CD4-positive, alpha-beta T cell treated with Interferon alpha-2 for 1 hour (primary cell): ENCODE results near the gene APLF.
"Not testable (repeated sequence)": the region's sequence is repeated elsewhere in the genome, so short reads cannot be mapped to it uniquely, and the experiment has no call there.

Experiments
- DNase-seq, 2 donors: peaks; one replicate each; pipeline ENCODE4 v3.0.0-alpha.2; 2020 to 2022

APLF gene

DNA sequence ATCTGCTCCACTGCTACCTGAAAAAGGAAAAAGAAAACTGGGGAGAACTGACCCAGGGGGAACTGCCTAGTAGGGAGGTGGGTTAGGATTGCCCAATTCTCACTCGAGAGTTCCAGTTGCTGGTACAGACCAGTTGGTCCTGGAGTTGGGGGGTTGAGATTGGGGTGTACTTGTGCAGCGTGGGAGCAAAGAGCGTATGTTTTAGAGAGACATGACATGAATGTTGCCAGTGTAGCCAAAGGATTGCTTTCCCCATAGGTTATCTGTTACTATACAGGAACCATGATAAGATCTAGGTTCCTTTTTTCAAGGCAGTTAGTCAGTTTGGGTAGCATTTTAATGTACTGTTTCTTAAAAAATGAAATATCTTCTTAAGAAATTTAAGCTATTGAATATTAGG lies 68.6 kb downstream of the APLF start:
- DNase-seq = no peak

DNA sequence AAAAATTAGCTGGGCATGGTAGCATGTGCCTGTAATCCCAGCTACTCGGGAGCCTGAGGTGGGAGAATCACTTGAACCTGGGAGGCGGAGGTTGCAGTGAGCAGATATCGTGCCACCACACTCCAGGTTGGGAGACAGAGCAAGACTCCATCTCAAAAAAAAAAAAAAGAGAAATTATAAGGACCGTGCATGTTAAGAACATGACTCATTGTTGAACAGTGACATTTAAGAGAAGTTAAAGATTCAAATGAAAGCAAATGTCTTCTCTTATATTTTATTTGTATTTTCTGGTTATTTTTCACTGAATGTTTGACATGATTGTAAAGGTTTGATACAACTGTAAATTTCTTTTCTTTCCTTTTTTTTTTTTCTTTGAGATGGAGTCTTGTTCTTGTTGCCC lies 69.6 kb downstream of the APLF start:
- DNase-seq = no peak

DNA sequence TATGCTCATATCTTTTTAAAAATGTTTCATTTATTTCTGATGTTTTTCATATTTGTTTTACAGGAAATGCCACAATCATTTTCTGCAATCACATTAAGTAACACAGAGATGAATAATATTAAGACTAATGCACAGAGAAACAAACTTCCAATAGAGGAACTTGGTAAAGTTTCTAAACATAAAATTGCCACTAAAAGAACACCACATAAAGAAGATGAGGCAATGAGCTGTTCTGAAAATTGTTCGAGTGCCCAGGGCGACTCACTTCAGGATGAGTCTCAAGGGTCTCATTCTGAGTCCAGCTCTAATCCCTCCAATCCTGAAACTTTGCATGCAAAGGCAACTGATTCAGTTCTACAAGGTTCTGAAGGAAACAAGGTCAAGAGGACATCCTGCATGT lies 70.4 kb downstream of the APLF start:
- no peak for DNase-seq

DNA sequence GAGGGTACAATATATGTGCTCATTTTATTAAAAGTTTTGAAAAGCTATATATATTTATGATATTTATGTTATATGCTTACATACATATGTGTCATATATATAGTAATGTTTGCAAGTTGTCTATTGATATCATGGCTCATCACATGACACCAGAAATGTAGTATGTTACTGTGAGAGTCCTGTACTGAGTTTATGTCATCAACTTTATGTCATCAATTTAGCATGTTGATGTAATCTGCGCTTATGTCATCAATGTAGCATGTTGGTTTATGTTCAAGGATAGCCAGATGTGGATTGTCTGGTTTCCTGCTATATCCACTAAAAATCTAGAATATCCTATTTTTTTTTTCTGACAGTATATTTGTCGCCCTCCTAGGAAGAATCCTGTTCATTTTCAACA lies 77.4 kb downstream of the APLF start:
- no peak for DNase-seq

DNA sequence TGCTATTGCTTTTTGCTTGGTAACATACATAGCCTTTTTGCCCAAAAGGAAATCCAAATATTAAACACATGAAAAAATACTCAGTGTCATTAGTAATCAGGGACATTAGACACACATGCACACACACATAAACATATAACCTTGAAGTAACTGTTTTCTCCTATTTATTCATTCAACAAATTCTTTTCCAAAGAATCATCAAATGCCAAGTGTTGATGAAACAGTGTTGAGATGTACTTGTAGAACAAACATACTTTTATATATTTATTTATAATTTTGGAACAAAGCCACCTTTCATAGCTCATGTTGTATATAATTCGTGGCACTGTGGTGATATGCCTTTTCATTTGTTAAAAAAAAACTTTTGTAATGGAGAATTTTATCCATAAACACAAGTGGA lies 81.0 kb downstream of the APLF start:
- DNase-seq = no peak

DNA sequence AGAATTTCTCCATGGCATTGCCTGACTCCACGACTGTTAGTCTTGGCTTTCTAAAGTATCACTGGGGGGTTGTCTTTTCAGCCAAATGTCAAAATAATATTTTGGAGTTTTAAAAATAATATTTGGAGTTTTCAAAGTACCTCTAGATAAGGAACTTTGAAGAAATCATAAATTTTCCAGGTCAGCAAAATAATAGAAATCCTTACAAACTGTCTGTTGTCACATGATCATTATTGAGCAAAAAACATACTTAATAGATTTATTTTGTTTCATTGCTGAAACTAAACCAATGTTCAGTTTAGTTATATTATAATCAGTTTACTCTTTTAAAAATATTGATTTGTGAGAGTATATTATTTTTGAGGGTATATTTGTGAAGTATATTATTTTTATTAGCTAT lies 85.7 kb downstream of the APLF start:
- no peak for DNase-seq

DNA sequence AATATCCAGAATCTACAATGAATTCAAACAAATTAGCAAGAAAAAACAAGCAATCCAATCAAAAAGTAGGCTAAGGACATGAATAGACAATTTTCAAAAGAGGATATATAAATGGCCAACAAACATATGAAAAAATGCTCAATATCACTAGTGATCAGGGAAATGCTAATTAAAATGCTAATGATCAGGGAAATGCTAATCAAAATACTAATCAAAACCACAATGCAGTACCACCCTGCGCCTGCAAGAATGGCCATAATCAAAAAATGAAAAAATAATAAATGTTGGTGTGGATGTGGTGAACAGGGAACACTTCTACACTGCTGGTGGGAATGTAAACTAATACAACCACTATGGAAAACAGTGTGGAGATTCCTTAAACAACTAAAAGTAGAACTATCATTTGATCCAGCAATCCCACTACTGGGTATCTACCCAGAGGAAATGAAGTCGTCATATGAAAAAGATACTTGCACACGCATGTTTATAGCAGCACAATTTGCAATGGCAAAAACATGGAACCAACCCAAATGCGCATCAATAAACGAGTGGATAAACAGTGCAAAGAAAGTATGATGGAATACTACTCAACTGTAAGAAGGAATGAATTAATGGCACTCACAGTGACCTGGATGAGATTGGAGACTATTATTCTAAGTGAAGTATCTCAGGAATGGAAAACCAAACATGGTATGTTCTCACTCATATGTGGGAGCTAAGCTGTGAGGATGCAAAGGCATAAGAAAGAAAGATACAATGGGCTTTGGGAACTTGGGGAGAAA lies 88.2 kb downstream of the APLF start:
- not testable (repeated sequence) for DNase-seq

DNA sequence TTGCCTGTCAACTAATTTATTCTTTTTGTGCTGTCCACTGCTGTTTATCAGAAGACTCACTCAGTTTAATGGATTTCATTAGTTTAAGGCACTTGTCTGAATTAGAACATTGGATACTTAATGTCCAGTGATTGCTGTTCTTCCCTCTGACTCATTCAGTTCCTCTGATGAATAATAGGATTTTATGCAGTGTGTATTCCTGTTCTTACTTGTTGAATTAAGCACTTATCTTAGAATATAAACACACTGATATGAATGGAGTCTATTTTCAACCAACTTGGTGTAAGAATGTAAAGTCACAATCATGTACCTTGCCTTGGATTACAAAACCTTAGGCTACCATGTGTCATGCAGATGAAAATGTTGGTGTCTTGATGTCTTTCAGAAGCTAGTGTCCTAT lies 89.0 kb downstream of the APLF start:
- no peak for DNase-seq

DNA sequence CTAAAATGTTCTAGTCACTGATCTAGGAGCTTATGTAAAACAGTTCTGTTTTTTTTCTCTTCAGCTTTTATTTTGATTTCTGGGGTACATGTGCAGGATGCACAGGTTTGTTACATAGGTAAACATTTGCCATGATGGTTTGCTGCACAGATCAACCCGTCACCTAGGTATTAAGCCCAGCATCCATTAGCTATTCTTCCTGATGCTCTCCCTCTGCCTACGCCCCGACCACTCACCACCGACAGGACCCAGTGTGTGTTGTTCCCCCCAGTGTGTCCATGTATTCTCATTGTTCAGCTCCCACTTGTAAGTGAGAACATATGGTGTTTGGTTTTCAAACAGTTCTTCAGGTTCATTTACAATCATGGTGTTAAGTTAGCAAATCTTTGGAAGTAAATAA lies 91.2 kb downstream of the APLF start:
- no peak for DNase-seq

DNA sequence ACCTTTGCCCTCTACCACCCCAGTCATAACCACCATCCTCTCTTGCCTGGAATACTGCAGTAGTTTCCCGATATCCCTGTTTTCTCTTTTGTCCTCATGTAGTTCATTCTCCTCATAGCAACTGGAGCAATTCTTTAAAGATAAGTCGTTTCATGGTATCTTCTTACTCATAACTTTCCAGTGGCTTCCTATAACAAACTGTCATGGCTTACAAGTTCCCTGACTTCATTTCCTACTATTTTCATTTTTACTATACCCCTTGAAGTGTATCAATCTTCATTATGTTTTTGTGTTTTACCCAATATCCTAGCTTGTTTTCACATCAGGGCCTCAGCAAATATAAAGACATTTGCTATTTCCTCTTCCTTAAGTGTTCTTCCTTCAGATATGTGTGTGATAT lies 92.3 kb downstream of the APLF start:
- no peak for DNase-seq

DNA sequence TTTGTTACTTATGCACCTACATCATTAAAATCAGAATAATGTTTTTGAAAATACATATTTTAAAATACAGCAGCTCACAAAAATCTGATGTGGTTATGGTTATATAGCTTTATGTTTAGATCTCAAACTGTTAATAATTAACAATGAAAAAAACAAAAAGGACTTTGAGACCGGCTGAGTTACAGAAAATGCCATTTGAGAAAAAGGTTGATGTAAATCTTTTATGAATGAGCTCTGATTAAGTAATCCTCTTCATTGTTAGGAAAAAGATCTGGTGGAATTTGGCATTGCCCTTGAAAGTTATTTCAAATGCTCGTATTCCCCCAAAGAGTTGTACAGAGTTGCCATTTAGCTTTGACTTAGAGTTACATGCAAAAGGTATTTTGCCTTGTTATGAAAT lies 93.2 kb downstream of the APLF start:
- no peak for DNase-seq

DNA sequence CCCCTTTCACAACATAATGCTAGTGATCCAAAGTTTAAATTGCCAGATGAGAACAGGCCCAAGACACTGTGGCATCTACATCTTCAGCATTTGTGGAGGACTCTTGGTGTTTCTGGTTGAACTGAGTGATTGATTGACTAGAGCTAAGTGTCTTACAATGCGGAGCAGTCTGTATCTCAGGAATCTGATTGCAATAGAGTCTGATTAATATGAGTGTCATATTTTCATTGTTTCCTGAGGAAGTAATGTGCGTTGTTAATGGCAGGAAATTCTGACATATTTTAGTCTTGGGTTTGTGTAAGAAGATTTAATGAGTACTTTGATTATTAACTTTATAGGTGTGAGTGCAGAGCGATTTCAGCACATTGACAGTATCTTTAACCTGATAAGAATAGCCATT lies 94.0 kb downstream of the APLF start:
- DNase-seq = no peak

DNA sequence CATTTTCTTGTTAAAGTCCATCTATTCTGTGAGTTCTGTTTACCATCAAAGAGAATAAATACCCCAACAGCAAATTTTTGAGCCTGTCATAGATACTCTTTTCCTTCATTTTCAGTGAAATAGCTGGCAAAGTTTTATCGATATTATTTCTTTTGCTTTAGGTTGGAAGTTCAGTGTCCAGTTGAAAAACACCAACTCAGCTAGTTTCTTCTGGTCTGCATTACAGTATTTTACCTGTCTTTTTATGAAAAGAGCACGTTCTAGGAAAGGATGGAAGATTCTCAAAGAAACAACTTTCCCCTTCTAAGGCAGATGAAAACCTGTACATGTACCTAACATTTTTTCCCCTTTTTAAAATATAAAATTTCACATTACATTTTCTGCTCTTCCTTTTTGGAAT lies 95.5 kb downstream of the APLF start:
- no peak for DNase-seq

DNA sequence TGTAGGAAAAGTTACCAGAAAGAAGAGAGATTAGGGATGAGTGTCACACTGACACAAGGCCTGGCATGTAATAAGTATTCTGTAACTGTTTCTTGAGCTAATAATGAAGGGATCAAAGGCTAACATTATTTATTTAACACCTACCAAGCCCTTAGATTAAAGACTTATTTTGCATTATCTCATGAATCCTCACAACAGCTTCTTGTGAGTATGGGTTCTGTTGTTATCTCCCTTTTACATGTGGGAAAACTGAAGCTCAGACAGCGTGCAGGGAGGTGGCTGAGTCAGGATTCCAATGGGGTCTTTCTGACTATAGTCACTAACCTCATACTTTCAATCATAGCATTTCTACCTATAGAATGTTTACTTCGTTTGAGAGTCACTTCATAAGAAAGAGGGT lies 97.0 kb downstream of the APLF start:
- DNase-seq = no peak

DNA sequence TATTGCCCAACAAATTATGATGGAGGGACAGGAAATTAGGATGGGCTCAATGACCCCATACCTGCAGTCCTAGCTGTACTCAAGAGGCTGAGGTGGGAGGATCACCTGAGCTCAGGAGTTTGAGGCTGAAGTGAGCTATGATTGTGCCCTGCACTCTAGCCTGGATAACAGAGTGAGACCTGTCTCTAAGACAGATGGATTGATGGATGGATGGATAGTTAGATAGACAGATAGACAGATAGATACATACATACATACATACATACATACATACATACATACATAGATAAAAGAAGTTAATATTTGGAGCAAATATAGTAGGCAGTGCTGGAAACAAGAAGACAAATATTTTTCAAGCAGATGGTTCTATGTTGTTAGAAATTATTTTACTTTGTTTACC lies 97.9 kb downstream of the APLF start:
- no peak for DNase-seq

DNA sequence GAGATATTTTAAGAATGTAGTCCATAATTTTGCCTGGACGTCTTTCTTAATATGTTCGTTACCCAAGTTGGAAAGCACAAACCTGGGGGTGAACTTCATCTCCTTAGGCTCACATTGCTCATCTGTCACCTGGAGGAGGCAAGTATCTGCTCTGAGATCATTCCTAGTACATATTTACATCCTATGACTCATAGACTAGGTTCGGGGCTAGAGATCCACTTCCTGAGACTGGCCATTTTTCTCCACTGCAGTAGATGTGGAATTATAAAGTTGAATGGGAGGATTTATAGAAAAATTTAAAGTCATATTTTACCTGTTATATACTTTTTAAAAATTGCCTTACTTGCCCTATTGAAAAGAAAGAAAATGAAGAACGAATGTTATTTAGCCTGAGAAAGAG lies 98.5 kb downstream of the APLF start:
- DNase-seq = no peak

DNA sequence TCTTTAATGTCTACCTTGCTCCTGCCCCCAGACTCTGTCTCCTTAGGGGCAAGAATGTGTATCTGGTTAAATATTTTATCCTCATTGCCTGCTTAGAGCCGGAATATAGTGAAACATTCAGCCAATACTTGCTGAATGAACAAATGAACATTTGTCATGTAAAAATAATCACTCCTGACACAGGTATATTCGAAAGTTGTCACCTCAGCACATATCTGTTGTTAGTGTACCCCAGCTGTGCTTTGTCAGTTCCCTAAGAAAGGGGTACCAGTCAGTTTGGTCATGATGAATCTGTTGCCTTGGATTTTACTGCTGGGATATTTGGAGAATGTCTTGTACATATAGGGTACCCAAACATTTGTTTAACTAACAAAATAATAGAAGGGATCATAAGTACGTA lies 99.0 kb downstream of the APLF start:
- DNase-seq = no peak

DNA sequence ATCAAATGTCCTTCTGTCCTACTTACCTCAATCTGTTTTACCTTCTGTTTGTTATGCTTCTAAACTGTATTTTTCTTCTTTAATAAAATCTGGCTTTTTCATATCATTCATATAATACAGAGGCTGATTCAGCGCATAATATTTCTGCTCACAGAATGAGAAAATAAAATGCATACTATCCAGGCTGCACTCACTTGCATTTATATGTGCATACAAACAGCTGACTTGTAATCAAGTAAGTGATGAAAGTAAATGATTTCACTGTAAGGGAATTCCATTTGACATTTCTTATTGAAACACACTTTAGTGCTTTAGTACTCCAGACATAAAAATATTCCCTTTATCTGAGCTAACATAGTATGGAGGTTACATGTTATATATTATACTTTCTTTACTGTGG lies 100.7 kb downstream of the APLF start:
- no peak for DNase-seq

DNA sequence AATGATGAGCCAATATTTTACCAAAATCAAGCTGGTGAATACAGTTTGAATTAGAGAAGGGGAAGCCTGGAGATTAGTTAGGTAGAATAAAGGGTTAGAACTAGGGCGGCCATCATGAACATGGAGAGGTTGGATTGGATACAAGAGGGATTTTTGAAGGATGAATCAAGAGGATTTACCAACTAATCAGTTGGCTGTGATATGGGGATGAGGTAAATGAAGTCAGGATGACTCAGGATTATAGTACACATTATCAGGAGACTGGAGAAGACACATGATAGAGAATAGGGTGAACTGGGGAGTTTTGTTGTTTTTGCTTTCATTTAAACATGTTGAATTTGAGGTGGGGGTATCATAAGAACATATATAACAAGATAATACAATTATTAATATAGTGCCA lies 102.2 kb downstream of the APLF start:
- no peak for DNase-seq

DNA sequence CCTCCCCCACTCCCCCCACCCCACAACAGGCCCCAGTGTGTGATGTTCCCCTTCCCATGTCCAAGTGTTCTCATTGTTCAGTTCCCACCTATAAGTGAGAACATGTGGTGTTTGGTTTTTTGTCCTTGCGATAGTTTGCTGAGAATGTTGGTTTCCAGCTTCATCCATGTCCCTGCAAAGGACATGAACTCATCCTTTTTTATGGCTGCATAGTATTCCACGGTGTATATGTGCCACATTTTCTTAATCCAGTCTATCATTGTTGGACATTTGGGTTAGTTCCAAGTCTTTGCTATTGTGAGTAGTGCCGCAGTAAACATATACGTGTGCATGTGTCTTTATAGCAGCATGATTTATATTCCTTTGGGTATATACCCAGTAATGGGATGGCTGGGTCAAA lies 103.0 kb downstream of the APLF start:
- not testable (repeated sequence) for DNase-seq

DNA sequence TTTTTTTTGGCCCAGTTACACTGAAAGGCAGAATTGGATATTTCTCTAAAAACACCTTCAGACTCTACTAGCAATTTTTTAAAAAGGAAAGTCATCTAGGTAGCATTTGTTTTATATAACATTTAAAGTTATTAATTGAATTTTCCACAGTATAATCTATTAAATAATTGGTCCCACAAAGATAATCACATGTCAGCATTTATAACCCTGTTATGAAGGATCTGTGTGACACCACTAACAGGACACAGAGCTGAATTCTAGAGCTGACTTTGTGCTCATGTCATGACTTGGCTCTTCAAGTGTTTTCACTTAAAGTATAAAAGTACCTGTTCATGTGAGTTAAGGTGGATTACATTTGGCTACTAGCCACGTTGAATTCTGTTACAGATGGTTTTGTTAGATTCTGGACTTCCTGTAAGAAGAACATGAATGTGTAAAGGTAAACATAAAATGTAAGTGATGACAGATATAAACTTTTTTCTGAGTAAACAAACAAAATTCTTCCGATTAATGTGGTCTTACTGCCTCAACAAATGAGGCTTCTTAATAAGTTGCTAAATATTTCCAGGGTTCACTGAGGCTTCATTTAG lies 106.9 kb downstream of the APLF start:
- no peak for DNase-seq

DNA sequence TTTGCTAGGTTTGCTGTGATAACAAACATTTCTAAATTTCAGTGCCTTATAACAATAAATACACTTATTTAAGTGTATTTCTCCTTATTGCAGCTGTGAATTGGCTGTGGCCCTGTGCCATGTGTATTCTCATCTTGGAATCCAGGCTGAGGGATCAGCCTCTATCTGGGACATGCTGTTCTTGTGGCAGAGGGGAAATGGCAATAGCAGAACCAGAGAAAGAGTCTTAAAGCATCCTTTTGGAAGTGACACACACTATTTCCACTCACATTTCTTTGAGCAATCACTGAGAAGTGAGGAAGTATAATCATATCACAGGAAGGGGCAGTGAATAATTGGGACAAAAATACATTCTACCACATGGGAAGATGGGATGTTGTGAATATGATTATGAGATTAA lies 109.8 kb downstream of the APLF start:
- no peak for DNase-seq

DNA sequence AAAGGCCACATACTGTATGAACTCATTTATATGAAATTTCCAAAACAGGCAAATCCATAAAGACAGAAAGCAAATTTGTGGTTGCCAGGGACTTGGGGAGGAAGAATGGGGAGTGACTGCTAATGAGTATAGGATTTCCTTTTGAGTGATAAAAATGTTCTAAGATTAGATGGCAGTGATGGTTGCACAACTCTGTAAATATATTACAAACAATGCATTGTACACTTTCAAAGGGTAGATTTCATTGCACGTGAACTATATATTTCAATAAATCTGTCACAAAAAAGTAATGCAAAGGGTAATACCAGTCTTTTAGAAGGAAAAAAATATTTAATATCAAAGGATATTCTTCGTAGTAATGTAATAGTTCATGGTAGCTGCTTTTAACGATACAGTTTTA lies 112.3 kb downstream of the APLF start:
- DNase-seq = no peak

DNA sequence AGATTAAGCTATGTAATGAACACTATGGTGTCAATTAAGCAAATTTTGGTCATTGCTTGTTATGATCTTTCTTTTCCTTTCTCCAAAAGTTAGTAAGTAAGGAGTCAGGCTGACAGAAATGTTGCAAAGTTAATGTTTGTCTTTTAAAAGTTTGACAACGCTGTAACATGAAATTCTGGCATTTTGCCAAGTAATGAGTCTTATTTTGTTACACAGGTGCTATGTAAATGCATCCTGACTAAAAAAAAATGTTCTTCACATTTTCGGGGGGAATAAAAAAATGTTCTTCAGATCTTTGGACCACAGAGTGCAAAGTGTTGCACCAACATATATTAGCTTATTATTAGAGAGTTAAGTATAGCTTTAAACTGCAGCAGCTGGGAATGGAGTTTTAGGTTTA lies 121.2 kb downstream of the APLF start:
- DNase-seq = no peak

DNA sequence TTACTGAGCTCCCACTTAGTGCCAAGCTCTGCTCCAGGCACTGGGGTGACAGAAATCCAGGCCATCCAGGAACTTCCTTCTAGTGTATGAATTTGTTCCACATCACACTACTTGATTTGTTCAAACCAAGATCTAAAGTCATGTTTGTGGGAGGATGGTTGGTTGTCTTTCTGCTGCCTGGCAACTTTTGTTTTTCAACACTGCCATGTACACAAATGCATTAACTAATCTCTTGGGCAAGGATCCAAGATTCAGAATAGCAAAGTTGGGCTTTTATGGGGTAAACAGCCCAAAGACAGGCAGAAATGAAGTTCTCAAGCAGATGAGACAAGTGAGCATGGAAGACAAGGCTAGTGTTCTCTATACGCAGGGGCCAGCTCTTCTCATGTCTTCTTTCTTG lies 122.6 kb downstream of the APLF start:
- no peak for DNase-seq
